Activated CD8-positive, alpha-beta memory T cell treated with anti-CD3 and anti-CD28 coated beads, Interleukin-2, amount 50 U/mL, for 4 hours (primary cell): Measurements from ENCODE around the gene BSCL2.
"Not testable (repeated sequence)": the region's sequence is repeated elsewhere in the genome, so short reads cannot be mapped to it uniquely, and the experiment has no call there.

ENCODE experiments used
- DNase-seq: peaks from one replicate; pipeline ENCODE4 v3.0.0-alpha.2; 2020

Gene BSCL2

DNA sequence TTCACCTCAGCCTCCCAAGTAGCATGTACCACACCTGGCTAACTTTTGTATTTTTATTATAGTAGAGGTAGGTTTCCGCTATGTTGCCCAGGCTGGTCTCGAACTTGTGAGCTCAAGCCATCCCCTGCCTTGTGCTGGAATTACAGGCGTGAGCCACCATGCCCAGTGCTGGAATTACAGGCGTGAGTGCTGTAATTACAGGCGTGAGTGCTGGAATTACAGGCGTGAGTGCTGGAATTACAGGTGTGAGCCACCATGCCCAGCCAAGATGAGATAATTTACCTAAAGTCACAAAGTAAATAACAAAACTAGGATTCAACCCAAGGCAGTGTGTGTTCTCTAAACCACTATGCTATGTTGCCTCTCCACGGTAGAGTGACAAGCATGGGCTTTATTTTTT, 24.7 kb downstream of the BSCL2 start:
- no peak for DNase-seq

DNA sequence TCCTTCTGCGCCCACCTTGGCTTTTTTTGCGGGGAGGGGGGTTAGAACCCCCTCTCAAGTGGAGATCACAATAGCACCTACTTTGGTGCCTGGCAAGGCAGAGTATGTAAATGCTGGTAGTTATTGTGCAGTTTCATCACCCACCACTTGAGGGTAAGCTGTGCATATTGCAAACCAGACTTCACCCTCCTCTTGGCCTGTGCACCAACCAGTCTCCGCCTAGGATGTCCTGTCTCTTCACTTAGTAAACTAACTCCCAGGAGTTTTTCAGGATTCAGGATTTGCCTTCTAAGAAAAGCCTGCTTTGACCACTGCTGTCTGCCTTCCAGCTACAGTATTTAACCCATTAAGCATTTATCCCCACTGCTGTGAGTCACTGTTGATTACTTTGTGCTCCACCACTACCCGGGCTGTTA, 26.4 kb downstream of the BSCL2 start:
- DNase-seq = no peak

DNA sequence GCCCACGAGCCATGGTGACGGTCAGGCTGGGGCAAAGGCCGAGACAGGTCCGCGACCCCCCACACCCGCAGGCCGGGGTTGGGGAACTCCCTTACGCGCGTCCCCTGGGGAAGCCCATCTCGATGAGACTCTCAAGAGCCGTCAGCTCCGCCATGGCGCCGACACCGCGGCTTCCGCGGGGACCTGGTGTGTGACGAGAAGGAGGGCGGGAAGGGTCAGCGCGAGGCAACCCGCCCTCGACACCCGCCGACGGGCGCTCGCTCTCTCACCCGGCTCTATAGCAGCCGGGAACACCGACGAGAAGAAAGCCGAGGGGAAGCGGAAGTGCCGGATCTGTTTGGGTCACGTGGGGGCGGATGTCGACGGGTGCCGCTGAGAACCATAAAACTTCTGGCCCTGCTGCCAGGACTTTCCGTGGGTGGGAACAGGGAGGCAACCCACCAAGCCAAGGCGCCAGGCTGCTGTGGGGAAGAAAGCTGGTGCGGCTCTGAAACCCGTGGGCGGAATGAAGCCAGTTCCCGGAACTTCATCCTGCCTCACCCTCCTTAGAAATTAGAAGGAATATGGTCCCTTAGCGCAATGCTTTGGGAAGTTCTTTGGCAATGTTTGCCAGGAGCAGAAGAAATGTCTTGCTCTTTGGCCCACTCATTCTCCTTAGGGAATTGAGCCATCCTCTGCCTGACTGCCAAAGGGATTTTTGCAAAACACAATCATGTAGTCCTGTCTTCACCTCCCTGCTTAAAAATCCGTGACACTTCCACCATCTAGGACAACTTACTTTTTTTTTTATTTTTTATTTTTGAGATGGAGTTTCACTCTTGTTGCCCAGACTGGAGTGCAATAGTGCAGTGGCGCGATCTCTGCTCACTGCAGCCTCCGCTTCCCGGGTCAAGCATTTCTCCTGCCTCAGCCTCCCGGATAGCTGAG, 28.2 kb downstream of the BSCL2 start, which contains the start of gene UBXN1:
Gene UBXN1 (minus strand): TSS at position 304 of the 927 bp plus-strand sequence. CDS start 150 bp downstream, at position 154.
- DNase-seq = peak; percentile 82

DNA sequence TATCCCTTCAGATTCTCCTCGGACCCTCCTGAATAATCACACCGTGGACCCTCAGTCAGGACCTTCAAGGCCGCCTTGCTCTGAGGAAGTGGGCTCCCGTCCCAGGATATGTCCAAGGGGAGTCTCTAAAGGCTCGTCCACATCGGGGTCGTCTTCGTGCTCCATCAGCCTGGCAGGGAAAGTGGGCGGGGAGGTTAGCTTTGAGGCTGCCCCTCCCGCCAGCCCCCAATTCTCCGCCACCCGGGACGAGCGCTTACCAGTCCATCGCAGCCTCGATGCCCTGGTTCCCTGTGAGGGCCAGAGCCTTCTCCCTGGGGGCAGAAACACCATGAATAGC, 28.8 kb downstream of the BSCL2 start:
- no peak for DNase-seq

DNA sequence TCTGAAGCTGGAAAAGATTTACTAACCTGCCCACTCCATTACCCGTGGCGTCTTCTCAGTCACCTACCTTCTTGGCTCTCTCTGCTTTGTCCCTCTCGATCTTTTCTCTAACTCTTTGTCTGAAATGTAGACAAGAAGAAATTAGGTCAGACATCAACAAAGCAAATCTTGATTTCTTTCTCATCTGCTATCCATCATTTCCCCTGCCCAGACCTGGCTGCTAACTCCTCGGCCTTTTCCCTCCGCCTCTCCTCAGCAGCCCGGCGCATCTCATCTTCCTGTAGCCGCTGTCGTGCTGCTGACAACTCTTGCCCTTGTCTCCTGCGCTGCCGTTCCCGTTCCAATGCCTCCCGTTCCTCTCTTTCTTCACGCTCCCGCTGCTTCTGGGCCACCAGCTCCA, 29.5 kb downstream of the BSCL2 start:
- DNase-seq = no peak

DNA sequence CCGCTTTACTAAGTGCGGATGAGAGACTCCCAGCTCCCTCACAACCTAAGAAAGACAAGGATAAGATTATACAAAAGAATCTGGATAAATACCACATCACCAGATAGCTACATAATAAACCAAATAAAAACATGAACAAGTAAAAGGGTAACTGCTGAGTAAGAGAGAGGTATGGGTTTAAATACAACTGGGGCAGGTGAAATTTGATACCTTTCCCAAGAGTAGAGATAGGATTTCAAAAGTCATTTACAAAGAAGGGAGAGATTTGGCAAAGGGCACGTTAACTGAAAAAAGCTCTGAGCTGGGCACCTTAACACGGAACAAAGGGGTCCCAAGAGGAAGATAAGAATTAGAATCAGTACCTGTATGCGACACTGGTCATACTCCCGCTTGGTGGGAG, 30.1 kb downstream of the BSCL2 start:
- DNase-seq = no peak

DNA sequence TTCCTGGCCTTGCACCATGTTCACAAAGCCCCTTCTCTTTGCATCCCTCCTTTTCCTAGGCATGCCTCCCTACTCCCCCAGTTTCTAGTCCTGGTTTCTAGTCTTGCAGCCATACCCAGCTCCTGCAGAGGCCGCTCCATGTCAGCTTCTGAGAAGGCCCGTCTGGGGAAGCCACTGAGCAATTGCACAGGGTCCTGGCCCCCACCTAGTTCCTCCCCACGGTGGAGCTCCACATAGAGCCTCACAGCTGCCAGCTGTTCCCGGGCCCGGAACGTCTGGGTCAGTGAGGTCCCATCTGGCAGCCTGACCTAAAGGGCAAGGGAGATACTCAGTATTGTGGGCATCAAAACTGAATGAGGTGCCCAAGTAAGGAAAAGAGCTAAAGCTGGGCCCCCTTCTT, 30.5 kb downstream of the BSCL2 start:
- DNase-seq = no peak

DNA sequence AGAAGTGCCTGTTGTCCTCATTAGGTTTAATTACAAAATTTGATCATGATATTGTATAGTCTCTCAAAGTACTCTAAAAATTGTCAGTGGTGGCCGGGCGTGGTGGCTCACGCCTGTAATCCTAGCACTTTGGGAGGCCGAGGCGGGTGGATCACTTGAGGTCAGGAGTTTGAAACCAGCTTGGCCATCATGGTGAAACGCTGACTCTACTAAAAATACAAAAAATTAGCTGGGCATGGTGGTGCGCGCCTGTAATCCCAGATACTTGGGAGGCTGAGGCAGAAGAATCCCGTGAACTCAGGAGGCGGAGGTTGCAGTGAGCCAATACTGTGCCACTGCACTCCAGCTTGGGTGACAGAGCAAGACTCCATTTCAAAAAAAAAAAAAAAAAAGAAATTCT, 31.8 kb downstream of the BSCL2 start:
- DNase-seq = not testable (repeated sequence)

DNA sequence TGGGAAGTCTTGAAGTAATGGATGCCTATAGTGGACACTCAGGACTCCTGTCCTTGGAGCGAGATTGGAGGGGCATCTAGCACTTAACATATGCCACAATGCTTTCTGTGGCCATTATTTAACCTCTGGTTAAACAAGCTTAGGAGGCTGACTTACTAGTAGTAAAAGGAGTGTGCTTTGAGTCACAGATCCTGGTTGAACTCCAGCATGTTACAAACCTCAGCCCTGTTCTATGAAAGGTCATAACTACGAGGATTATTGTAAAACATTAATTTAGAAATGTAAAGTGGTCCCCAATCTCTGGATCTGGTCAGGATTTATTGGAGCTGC, 34.1 kb downstream of the BSCL2 start:
- DNase-seq = no peak

DNA sequence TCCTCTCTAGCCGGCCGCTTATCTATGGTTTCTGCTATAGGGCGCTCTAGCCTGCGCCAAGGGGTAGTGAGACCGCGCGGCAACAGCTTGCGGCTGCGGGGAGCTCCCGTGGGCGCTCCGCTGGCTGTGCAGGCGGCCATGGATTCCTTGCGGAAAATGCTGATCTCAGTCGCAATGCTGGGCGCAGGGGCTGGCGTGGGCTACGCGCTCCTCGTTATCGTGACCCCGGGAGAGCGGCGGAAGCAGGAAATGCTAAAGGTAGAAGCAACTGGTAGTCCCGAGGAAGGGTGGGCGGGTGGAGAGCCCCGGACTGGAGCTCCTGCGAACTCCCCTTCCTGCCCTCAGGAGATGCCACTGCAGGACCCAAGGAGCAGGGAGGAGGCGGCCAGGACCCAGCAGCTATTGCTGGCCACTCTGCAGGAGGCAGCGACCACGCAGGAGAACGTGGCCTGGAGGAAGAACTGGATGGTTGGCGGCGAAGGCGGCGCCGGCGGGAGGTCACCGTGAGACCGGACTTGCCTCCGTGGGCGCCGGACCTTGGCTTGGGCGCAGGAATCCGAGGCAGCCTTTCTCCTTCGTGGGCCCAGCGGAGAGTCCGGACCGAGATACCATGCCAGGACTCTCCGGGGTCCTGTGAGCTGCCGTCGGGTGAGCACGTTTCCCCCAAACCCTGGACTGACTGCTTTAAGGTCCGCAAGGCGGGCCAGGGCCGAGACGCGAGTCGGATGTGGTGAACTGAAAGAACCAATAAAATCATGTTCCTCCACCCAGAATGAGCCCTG, 35.4 kb downstream of the BSCL2 start, which contains the start of the genes LBHD1 and UQCC3:
Gene LBHD1 (minus strand): TSS at position 660 of the 782 bp plus-strand sequence. CDS start 2,236 bp downstream, outside the sequence.
Gene UQCC3 (plus strand): TSS at position 66 of the 782 bp plus-strand sequence. CDS start 73 bp downstream, at position 139.
- DNase-seq = peak; percentile 71

DNA sequence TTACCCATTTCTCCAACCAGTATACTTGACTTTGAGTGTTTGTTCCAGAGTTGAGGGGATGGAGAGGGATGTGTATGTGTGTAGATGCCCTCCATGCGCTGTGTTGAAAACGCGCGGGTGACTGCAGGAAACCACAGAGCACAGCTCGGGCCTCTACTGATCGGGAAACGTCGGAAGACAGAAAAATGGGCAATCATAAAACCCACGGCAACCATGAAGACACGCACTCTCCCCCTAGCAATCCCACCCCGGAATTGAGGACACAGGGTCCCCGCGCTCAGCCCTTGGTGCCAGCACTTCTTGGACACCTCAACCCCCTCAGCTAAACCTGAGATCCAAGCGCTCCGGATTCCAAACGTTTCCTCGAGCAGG, 36.0 kb downstream of the BSCL2 start:
- DNase-seq = no peak

DNA sequence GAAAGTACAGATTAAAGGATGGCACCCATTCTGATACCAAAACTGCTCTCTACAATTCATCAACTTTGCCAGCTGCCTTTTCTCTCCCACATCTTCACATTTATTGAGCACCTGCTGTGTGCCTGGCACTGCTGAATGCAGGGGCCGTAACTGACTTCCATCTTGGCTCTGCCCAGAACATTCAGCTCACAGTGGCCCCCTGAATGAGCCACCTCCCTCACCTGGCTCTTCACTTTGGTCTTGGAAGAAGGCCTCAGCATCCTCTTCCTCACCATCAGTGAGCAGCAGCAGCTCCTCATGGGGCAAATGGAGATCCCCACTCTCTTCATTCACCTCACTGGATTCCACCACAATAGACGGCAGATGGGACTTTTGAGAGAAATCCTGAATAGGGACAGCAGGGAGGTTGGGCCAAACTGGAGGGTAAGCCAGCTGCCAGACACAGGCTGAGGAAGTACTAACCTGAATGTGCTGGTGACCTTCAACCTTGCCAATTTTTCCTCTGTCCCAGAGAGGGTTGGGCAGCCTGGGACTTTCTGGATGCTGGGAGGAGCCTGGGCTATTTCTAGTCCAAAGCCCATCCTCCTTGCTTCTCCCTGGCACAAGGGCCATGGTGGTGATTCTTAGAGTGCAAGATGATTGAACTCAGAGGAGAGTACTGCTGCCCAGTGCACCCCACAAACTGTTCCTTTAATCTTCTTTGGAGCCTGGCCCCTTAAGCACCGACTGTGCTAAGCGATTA, 37.6 kb downstream of the BSCL2 start:
- DNase-seq = no peak

DNA sequence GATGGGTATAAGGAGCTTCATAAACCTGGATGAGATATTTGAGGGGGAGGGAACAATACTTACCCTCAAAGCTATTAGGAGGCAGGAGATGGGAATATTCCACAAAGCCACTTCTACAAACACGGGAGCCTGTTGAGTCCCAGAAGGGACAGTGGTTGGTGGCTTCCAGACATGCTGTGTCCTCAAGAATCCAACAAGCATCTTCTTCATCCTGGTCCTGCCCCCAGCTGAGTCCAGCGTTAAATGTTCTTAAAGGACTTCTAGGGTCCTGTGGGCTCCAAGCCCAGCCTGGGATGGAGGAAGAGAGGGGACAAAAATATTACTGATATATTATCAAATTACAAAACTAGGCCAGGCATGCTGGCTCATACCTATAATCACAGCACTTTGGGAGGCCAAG, 39.8 kb downstream of the BSCL2 start:
- DNase-seq = no peak

DNA sequence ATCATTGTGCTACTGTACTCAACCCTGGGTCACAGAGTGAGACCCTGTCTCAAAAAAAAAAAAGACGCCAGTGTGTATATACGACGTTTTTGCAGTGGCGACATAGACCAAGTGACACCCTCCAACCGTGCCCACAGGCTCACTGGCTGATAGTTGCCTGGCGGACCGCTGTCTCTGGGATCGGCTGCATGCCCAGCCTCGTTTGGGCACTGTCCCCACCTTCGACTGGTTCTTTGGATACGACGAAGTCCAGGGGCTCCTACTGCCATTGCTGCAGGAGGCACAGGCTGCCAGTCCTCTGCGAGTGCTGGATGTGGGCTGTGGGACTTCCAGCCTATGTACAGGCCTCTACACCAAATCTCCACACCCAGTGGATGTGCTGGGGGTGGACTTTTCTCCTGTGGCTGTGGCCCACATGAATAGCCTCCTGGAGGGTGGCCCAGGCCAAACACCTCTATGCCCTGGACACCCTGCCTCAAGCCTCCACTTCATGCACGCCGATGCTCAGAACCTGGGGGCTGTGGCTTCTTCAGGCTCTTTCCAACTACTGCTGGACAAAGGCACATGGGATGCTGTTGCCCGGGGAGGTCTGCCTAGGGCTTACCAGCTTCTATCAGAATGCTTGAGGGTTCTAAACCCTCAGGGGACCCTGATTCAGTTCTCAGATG, 40.8 kb downstream of the BSCL2 start:
- no peak for DNase-seq

DNA sequence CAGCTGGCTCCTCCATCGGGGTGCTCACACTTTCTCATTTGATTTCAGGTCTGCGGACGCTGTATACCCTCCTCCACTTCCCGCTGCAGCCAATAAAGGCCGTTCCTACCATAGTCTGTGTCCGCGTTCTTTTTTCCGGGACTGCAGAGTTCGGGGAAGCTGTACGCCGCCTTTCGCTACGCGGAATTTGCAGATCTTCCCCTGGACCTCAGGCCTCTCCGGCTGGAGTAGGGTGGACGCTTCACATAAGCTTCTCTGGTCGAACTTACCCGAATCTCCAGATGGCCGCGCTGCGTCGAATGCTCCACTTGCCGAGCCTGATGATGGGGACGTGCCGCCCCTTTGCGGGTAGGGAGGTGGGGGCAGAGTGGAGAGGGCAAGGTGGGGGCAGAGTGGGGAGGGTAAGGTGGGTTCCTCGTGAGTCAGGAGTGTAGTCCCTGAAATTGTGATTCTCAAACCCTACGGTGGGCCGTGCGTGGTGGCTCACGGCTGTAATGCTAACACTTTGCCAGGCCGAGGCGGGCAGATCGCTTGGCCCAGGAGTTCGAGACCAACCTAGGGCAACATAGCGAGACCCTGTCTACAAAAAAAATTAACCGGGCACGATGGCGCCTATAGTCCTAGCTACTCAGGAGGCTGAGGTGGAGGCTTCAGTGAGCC, 41.5 kb downstream of the BSCL2 start:
- peak; percentile 81 for DNase-seq

DNA sequence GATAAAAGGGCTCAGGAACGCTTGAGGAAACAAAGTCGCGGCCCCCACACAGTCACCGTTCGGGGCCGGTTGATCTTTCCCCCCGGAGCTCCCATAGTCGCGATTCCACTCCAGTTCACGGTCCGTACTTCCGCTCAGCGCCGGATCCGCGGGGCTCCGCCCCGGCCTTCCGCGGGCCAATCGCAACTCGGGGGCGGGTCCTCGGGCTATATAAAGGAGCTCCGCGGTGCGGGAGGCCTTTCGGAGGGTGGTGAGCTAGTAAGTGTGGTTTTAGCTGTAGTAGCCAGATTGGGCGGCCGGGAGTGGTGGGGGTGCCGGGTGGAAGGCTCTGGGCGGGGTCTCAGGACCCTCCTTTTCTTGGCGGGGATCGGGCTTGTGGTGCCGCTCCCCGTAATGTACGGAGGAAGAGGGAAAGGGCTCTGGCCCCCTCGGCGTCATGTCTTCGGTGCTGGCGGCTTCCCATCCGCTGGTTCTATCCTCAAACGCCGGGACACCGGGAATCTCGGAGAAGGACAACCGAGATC, 42.1 kb downstream of the BSCL2 start, which contains the start of the genes C11orf98 and CSKMT:
Gene C11orf98 (minus strand): TSS at position 136 of the 524 bp plus-strand sequence. CDS start 41 bp downstream, at position 95.
Gene CSKMT (plus strand): TSS at position 238 of the 524 bp plus-strand sequence. CDS start 568 bp downstream, outside the sequence.
- DNase-seq = peak; percentile 96

DNA sequence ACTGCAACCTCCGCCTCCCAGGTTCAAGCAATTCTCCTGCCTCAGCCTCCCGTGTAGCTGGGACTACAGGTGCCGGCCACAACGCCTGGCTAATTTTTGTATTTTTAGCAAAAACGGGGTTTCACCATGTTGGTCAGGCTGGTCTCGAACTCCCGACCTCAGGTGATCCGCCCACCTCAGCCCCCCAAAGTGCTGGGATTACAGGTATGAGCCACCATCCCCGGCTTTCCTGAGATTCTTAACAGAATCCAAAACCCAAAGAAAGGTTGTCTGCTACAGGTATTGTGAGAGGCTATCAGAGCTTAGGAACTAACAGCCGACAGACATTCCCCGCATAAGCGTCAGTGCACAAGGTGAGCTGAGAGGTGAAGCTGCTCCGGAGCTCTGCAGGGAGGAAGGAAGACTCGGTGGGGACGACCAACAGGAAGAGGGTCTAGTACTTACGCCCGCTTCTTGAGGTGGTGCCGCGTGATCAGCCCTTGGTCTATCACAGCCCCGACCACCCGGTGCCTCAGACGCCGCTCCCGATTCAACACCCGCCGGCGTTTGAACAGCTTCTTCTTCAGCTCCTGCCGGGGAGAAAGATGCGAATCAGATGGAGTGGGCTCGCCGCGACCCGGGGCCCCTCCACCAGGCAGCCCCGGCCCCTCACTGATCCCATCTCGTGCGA, 42.7 kb downstream of the BSCL2 start:
- DNase-seq = peak; percentile 53

DNA sequence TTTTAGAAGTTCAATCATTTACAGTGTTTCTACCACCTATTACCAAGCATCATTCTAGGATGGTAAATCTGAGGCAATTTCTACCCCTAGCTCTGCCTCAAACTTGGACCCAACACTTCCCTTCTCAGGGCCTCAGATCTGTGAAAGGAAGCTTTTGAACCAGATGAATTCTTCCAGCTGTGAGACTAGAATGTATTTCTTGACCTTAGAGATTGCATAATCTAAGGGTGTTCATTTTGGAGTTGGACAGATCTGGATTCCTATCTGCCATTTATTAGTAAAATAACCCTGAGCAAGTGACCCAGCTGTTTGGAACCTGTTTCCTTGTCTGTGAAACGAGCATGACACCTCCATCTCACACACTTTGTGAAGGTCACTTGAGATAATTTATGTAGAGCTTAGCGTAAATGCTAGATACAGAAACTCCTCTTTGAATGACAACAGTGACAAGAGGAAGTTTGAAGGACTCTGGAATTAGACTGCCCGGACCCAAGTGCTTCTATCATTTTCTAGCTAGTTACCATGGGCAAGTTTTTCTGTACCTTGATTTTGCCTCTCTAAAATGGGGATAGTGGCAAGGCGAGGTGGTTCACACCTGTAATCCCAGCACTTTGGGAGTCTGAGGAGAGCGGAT, 50.3 kb downstream of the BSCL2 start:
- DNase-seq = no peak

DNA sequence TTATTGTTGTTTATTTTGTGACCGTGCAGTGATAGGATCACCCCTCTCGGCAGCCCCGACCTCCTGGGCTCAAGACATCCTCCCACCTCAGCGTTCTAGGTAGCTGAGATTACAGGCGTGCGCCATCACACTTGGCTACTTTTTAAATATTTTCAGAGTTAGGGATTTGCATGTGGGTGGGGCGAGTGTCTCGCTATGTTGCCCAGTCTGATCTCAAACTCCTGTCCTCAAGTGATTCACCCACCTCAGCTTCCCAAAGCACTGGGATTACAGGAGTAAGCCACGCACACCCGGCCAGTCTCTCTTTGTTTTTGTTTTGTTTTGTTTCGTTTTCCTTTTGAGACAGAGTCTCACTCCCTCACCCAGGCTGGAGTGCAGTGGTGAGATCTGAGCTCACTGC, 52.9 kb downstream of the BSCL2 start:
- no peak for DNase-seq
